HG03135 (cell line): ENCODE results near the gene PAXX.

ENCODE experiments used
- ATAC-seq: cut with Tn5 transposase; IDR thresholded peaks from one replicate; pipeline ENCODE4 v1.9.1; 2021; ENCODE audit warnings: mild to moderate bottlenecking, moderate library complexity; ENCODE audit not compliant: unreplicated experiment

The PAXX gene

GRCh38 chr9:136964833-136965422 is 27.3 kb upstream of the PAXX start:
- ATAC-seq = no peak

DNA sequence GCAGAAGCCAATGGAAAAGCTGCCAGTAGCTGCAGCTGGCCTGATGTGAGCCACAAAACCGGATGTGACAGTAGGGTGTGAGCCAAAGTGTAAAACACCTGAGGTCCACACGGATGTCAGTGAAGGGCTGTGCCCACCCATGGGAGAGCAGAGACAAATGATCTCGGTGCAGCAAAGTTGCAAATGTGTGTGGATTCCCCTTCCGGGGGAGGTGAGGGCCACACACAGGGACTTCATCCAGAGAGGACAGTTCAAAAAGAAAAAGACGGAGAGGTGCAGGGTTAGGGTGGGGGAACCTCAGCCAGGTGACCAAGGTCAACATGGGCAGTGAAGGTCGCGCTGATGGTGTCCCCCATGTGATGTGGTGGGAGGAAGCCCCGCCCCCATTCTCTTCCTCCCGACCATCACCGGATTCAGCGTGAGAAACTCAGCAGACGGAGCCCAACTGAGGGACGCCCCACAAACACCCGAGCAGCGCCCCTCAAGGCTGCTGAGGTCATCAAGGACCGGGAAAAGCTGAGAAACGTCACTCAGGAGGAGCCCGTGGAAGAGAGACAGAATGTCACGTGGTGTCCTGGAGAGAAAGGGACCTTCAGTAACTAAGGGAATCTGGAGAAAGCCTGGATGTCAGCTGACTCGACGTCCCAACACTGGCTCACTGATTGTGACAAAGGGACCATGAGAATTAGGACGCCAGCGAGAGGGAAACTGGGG is 26.3 kb upstream of the PAXX start:
- no peak for ATAC-seq

GRCh38 chr9:136968333-136969127 is 23.7 kb upstream of the PAXX start:
- ATAC-seq = no peak

DNA sequence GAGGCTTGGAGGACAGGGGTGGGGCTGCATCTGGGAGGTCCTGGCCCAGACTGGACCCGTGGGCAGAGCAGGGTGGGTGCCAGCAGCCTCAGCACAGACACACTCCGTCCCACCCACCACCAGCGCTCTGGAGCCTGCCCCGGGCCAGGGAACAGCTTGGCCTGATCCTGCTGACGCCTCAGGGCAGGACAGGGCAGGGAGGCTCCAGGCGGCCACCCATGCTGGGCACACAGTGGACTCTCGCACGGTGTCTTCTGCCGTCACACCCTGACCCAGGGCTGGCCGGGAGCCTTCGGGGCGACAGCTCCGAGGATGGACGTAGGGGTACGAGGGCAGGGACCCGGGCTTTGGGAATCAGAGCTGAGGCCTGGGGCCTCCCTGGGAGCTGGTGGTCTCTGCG is 23.1 kb upstream of the PAXX start:
- no peak for ATAC-seq

GRCh38 chr9:136969774-136970173 is 22.4 kb upstream of the PAXX start:
- no peak for ATAC-seq

GRCh38 chr9:136970361-136970760 is 21.9 kb upstream of the PAXX start:
- ATAC-seq = no peak

GRCh38 chr9:136971746-136972145 is 20.5 kb upstream of the PAXX start:
- no peak for ATAC-seq

DNA sequence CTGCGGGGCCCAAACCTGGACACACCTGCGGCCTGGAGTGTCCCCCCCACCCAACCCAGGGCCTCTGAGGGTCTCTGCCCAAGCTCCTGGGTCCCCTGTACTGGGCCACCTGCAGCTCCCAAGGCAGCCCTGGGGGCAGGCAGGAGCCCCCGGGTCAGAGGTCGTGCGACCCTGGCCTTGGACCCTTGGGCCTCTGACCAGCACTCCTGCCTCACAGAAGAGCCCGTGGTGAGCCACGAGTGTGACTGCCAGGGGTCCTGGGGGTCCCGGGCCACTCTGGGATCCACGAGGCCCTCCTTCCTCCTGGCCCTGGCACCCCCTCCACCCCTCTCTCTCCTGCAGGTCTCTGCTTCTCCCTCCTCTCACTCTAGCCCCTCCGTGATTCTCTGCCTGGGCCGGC is 19.9 kb upstream of the PAXX start:
- no peak for ATAC-seq

DNA sequence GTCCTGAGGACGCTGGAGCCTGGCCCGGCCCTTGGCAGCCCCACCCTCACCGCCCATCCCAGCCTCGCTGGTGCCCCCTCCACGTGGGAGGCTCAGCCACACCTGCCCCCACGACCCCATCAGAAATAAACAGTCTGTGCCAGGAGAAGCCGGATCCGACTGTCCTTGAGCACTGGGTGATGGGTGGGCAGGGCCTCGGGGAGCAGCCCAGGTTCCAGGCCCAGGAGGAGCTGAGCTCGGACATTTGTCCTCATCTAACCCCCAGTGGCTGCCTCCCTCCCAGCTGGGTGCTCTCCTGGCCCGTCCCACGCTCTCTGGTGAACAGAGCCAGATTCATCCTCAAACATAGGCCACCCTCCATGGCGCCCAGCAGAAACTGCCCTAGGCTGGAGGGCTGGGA is 19.5 kb upstream of the PAXX start:
- no peak for ATAC-seq

DNA sequence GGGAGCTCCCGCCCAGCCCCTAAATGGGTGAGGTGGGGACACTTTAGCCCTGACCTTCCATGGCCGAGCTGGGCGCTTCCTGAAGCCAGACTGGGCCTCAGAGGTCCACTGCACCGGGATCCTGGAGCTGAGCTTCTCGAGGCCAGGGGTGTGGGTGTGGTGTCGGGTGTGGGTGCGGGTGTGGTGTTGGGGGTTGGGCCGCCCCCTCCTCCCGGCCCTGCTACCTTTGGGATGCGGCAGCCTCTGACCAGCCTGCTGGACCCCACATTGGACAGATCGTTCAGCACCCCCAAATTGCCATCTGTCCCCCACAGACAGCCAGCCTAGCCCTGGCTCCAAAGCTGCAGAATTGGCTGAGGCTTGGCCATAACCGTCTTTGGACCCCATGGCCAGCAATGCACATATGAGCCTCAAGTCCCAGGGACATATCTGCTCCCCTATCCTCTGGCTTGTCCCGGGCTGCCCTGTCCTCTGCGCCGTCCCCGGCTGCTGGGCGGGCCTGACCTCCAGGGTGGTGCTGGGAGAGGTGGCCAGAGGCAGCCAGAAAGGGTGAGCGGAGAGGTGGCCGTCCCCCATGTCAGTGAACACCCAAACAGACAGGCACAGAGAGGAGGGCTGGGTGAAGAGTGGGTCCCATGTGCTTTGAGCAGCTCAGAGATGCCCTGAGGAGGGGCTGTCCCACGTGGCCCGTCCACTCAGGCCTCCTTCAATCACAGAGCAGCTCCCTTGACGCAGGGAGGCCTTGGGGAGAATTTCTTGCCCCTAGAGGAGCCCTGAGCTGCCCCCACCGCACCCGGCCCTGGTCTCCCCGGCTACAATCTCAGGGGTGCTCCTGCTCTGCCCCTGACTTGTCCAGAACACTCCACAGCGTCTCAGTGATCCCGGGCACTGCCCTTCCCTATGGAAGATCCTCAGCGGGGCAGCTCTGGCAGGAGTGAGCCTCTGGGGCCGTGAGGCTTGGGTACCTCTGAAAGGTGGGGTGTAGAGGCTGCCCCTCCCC is 18.3 kb upstream of the PAXX start:
- ATAC-seq = no peak

GRCh38 chr9:136974817-136975535 is 17.2 kb upstream of the PAXX start:
- ATAC-seq = no peak

DNA sequence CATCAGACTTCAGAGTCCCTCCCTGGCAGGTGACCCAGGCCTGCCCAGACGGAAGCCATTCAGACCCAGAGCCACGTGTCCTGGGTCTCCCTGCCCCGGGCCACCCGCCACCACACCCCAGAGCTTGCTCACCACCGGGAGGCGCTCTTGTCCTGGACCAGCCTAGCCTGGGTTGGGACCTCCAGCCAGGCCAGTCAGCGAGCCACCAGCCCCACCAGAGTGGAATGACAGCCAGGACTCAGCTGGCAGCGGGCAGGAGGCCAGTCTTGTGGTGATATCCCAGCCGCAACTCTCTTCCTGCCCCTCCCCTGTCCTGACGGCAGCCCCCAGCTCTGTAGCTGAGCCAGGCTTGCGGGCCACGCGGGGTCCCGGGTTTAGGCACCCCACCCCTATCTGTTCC is 16.6 kb upstream of the PAXX start:
- no peak for ATAC-seq

GRCh38 chr9:136977223-136977622 is 15.0 kb upstream of the PAXX start, which contains the start of gene PTGDS:
Gene PTGDS (plus strand): TSS chr9:136977504. CDS start chr9:136977579, 75 bp downstream.
- ATAC-seq = no peak

GRCh38 chr9:136977649-136978072 is 14.6 kb upstream of the PAXX start:
- ATAC-seq = no peak

- no peak for ATAC-seq
Observed at GRCh38 chr9:136978073-136978864, 14.0 kb upstream of the PAXX start.

- no peak for ATAC-seq
Observed at GRCh38 chr9:136978865-136979544, 13.2 kb upstream of the PAXX start.

DNA sequence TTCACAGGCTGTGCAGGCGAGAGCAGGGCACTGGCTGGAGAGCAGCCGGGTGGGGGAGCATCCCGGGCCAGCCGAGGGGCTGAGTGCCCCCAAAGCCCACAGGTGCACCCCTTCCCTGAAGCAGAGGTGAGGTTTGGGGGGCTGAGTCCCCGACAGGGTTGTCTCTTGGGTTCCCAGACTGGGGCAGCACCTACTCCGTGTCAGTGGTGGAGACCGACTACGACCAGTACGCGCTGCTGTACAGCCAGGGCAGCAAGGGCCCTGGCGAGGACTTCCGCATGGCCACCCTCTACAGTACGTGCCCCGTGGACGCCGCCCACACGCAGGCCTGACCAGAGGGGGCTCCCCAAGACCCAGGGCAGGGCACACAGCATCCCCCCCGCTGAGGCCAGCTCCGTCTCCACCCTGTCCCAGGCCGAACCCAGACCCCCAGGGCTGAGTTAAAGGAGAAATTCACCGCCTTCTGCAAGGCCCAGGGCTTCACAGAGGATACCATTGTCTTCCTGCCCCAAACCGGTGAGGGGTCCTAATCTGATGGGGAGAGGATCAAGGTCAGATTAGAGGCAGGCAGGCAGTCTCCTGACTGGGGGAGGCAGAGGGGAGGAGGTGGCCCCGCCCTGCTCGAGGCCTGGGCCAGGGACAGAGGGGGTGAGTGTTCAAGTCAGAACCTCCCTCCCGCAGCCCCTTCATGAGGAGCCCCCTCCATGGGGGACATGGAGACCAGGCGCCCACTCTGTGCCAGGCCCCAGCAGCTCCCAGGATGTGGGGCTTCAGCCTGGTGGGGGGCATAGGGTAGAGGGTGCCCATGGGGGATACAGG is 12.2 kb upstream of the PAXX start:
- no peak for ATAC-seq
